Glutamatergic neuron (in vitro differentiated cells): Measurements from ENCODE around the gene COL13A1. TPM values are rescaled to one million over a fixed set of nuclear protein-coding genes. Genes with fewer than 3 reads are reported as not detected.

Source experiments
- DNase-seq: peaks from one replicate; pipeline ENCODE4 v3.0.0; 2022
- H3K27ac Mint-ChIP-seq: one replicate; pipeline ENCODE4 v1.8.0; 2020; ENCODE audit warnings: mild to moderate bottlenecking, mixed read lengths, inconsistent platforms; ENCODE audit not compliant: unreplicated experiment
- H3K27me3 Mint-ChIP-seq: one replicate; pipeline ENCODE4 v1.8.0; 2020; ENCODE audit warnings: mild to moderate bottlenecking, moderate library complexity, mixed read lengths, inconsistent platforms; ENCODE audit not compliant: unreplicated experiment
- H3K36me3 Mint-ChIP-seq: one replicate; pipeline ENCODE4 v1.8.0; 2020; ENCODE audit warnings: mild to moderate bottlenecking, mixed read lengths, inconsistent platforms; ENCODE audit not compliant: unreplicated experiment
- H3K4me1 Mint-ChIP-seq: one replicate; pipeline ENCODE4 v1.8.0; 2020; ENCODE audit warnings: mild to moderate bottlenecking, low read depth, mixed read lengths, inconsistent platforms; ENCODE audit not compliant: unreplicated experiment
- H3K4me3 Mint-ChIP-seq: one replicate; pipeline ENCODE4 v1.8.0; 2020; ENCODE audit warnings: mild to moderate bottlenecking, mixed read lengths, inconsistent platforms; ENCODE audit not compliant: unreplicated experiment
- H3K9me3 Mint-ChIP-seq: one replicate; pipeline ENCODE4 v1.8.0; 2020; ENCODE audit warnings: mild to moderate bottlenecking, moderate library complexity, mixed read lengths, inconsistent platforms; ENCODE audit not compliant: unreplicated experiment
- total RNA-seq: library from RNA; stranded (reverse); fragmentation: NEBNext Ultra II Directional; extraction: Animal tissue kit (Norgen Biotek cat#: 25700); gene quantifications from one replicate; pipeline ENCODE4 v1.2.1, GENCODE V29; 2021; ENCODE audit not compliant: unreplicated experiment
- TF ChIP-seq, protein P1 (sequence below): fragments of 200-600 bp; sonication (generic); IDR thresholded peaks from one replicate; pipeline ENCODE4 v1.5.0; 2021; ENCODE audit not compliant: partially characterized antibody, unreplicated experiment

The COL13A1 gene
- total RNA-seq, 1 donor from 2014 or later = 8.5 TPM

DNA sequence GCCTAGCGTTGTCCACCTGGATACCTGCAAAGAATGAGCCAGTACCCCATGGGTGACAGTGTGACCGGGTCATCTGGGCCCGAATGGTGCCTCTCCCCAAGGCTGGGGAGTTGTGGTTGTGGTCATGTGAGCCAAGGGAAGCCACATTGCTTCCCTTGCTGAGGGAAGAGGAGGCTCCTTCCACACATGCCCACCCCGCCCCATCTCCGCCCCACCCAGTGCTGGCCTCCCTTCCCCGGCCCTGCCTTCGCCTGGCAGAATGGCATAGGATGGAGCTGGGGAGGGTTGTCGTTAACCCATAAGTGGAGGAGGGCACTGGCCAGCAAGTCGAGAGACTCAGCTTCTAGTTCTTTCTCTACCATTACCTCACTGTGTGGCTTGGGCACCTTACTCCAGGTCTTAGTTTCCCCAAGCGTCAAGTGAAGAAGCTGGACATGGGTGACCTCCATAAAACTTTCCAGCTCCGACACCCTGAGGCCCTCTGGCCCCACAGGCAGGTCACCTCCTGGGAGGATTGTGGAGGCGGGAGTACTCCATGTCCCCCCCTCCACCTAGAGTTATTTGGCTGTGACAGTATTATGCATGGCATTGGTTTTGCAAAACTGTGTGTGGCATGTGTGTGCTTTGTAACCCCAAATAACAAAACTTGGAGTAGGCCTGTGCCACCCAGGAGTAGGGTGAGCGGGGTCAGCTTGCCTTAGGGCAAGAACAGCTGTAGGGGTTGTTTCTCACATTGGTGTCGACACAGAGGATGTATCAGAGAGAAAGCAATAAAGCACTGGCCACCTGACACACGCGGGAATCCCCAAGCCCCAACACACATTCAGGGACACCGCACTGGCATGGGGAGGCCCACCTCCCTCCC, 160.4 kb downstream of the COL13A1 start:
- Mint-ChIP-seq H3K27ac (no peak overlapping the region), H3K4me1 (no peaks in the 10 kb centered on the region), H3K36me3 (no peaks in the 10 kb centered on the region), H3K4me3 (no peak overlapping the region), H3K27me3 (peaks cover 3% of the 10 kb centered on the region), H3K9me3 (peaks cover 5% of the 10 kb centered on the region)
- no peak for DNase-seq
- TF ChIP-seq, protein P1, sequence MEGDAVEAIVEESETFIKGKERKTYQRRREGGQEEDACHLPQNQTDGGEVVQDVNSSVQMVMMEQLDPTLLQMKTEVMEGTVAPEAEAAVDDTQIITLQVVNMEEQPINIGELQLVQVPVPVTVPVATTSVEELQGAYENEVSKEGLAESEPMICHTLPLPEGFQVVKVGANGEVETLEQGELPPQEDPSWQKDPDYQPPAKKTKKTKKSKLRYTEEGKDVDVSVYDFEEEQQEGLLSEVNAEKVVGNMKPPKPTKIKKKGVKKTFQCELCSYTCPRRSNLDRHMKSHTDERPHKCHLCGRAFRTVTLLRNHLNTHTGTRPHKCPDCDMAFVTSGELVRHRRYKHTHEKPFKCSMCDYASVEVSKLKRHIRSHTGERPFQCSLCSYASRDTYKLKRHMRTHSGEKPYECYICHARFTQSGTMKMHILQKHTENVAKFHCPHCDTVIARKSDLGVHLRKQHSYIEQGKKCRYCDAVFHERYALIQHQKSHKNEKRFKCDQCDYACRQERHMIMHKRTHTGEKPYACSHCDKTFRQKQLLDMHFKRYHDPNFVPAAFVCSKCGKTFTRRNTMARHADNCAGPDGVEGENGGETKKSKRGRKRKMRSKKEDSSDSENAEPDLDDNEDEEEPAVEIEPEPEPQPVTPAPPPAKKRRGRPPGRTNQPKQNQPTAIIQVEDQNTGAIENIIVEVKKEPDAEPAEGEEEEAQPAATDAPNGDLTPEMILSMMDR = no peak

DNA sequence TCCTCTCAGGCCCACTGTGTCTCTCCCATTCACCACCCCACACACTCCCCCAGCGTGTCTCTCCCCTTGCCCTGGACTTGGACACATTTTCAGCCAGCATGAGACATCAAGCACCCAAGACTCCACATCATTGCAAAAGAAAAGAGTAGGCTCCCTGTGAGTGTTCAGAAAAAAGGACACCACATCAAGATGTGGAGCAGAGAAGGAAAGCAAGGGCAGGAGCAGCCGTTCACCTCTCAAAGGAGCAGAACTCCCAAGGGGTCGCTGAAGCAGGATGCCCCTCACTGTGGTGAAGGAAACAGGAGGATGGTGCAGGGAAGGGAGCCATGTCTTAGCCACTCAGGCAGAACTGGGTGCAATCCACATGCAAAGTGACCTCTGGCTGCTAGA, 161.0 kb downstream of the COL13A1 start:
- H3K4me1 Mint-ChIP-seq = no peaks in the 10 kb centered on the region
- H3K4me3 Mint-ChIP-seq = no peak overlapping the region
- DNase-seq = no peak
- H3K27me3 Mint-ChIP-seq = peaks cover 3% of the 10 kb centered on the region
- TF ChIP-seq, protein P1 = no peak
- peaks cover 6% of the 10 kb centered on the region for H3K9me3 Mint-ChIP-seq
- no peaks in the 10 kb centered on the region for H3K36me3 Mint-ChIP-seq
- no peak overlapping the region for H3K27ac Mint-ChIP-seq

DNA sequence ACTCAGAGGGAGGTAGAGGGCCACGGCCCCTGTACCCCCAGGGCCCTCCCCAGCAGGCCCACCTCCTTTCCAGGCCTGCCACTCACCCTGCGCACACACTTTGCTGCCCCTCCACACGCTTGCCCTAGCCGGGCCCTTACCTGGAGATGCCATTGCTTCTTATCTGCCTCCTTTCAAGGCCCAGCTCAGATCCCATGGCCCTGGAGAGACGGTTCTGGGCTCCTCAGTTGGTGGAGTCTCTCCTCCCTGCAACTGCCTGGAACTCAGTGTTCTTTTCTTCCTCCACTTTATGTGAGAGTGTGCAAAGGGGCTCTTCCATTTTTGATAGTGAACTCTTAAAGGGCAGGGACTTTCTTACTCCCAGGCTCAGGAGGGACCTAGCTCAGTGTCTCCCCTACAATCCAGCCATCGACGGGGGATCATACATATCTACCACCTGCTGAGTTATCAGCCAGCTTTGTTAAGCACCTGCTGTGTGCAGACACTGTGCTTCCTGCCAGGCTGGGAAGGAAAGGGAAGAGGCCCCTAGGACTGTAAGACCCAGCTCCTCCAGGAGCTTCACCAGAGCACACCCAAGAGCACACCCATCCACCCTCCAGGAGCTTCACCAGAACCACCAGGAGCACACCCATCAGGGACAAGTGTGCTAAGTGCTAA, 161.6 kb downstream of the COL13A1 start:
- TF ChIP-seq, protein P1 = no peak
- peaks cover 5% of the 10 kb centered on the region for H3K4me1 Mint-ChIP-seq
- H3K27ac Mint-ChIP-seq = no peak overlapping the region
- H3K9me3 Mint-ChIP-seq = peaks cover 6% of the 10 kb centered on the region
- H3K4me3 Mint-ChIP-seq = no peak overlapping the region
- DNase-seq = no peak
- H3K27me3 Mint-ChIP-seq = peaks cover 3% of the 10 kb centered on the region
- H3K36me3 Mint-ChIP-seq = no peaks in the 10 kb centered on the region

DNA sequence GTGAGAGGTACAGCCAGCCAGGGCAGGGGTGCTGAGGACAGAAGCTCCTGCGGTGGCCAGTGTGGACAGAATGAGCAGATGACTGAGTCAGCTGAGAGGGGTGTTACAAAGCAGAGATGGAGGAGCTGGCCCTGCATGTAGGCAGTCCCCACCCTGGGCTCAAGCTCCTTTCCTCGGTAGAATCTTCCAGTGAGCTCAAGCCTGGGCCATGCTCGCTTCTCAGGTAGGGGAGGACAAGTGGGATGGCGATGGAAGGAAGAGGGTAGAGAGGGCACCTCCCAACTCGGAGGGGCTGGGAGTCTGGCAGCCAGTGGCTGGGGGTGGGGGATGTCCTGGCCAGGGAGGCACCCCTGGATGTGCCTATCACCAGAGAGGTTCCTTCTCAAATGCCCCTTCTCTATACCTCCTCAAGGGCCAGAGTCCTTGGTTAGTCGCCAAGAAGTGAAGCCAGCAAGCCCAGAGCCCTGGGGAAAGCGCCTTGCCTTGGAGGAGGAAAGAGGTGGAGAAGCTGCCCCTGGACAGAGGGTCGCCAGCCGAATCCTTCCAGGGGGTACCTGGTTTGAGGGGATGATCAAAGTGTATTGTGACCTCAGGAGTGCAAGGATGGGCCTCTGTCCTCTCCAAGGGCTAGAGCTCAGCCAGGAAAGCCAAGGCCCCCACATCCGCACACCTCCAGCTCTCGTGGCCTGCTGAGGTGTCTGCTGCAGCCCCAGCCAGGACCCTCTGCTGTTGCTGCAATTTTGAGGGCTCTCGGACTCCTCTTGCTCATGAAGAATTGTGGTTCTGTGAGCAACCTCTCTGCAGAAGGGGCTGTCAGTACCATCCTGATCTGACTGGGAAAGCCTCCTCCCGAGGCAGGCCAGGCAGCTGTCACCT, 162.4 kb downstream of the COL13A1 start:
- Mint-ChIP-seq H3K27ac (no peak overlapping the region), H3K9me3 (peaks cover 6% of the 10 kb centered on the region), H3K27me3 (peaks cover 3% of the 10 kb centered on the region), H3K4me1 (peaks cover 8% of the 10 kb centered on the region), H3K4me3 (no peak overlapping the region), H3K36me3 (no peaks in the 10 kb centered on the region)
- DNase-seq = no peak
- TF ChIP-seq, protein P1 = no peak
